ENCODE data around the gene TTK.

Gene TTK

GRCh38 chr6:79971193-79971592 is 33.3 kb upstream of the TTK start:
- no peak for TF ChIP-seq CTCF (IDR thresholded peaks at IDR 0.05; ENCODE audit: unreplicated experiment in 3 of 3)
- Mint-ChIP-seq H3K36me3 (ENCODE audit: low read depth) (no peaks in the 10 kb centered on the region), H3K27ac (no peak overlapping the region), H3K4me1 (no peaks in the 10 kb centered on the region), H3K9me3 (peaks cover 28% of the 10 kb centered on the region), H3K4me3 (no peak overlapping the region), H3K27me3 (ENCODE audit: low read depth) (no peaks in the 10 kb centered on the region)

- Mint-ChIP-seq H3K27me3 (ENCODE audit: low read depth) (peaks cover 4% of the 10 kb centered on the region), H3K4me3 (no peak overlapping the region), H3K4me1 (no peaks in the 10 kb centered on the region), H3K27ac (no peak overlapping the region), H3K36me3 (ENCODE audit: low read depth) (no peaks in the 10 kb centered on the region), H3K9me3 (no peaks in the 10 kb centered on the region)
- no peak for TF ChIP-seq CTCF (IDR thresholded peaks at IDR 0.05; ENCODE audit: unreplicated experiment in 3 of 3)
Observed at GRCh38 chr6:79981652-79982051, 22.8 kb upstream of the TTK start.

GRCh38 chr6:79984261-79984660 is 20.2 kb upstream of the TTK start:
- no peaks in the 10 kb centered on the region for H3K4me1 Mint-ChIP-seq
- H3K36me3 Mint-ChIP-seq (ENCODE audit: low read depth) = no peaks in the 10 kb centered on the region
- H3K4me3 Mint-ChIP-seq = no peak overlapping the region
- TF ChIP-seq CTCF (IDR thresholded peaks at IDR 0.05; ENCODE audit: unreplicated experiment in 3 of 3) = no peak
- H3K27me3 Mint-ChIP-seq (ENCODE audit: low read depth) = no peaks in the 10 kb centered on the region
- peak overlapping the region in 1 of 3 experiments; percentile 72 for H3K27ac Mint-ChIP-seq
- H3K9me3 Mint-ChIP-seq = no peaks in the 10 kb centered on the region

GRCh38 chr6:79985128-79985527 is 19.3 kb upstream of the TTK start:
- no peak for TF ChIP-seq CTCF (IDR thresholded peaks at IDR 0.05; ENCODE audit: unreplicated experiment in 3 of 3)
- Mint-ChIP-seq H3K36me3 (ENCODE audit: low read depth) (no peaks in the 10 kb centered on the region), H3K27me3 (ENCODE audit: low read depth) (no peaks in the 10 kb centered on the region), H3K4me1 (no peaks in the 10 kb centered on the region), H3K27ac (peak overlapping the region in 1 of 3 experiments; percentile 72), H3K4me3 (no peak overlapping the region), H3K9me3 (no peaks in the 10 kb centered on the region)

GRCh38 chr6:79989641-79990040 is 14.8 kb upstream of the TTK start:
- Mint-ChIP-seq H3K27me3 (ENCODE audit: low read depth) (peaks cover 6% of the 10 kb centered on the region), H3K4me3 (no peak overlapping the region), H3K9me3 (no peaks in the 10 kb centered on the region), H3K36me3 (ENCODE audit: low read depth) (no peaks in the 10 kb centered on the region), H3K4me1 (no peaks in the 10 kb centered on the region), H3K27ac (no peak overlapping the region)
- no peak for TF ChIP-seq CTCF (IDR thresholded peaks at IDR 0.05; ENCODE audit: unreplicated experiment in 3 of 3)

- no peak for TF ChIP-seq CTCF (IDR thresholded peaks at IDR 0.05; ENCODE audit: unreplicated experiment in 3 of 3)
- Mint-ChIP-seq H3K4me3 (no peak overlapping the region), H3K4me1 (no peaks in the 10 kb centered on the region), H3K36me3 (ENCODE audit: low read depth) (no peaks in the 10 kb centered on the region), H3K27me3 (ENCODE audit: low read depth) (peaks cover 6% of the 10 kb centered on the region), H3K9me3 (no peaks in the 10 kb centered on the region), H3K27ac (no peak overlapping the region)
Observed at GRCh38 chr6:79993012-79993910, 11.2 kb upstream of the TTK start.

Measured in nephron (organoid).